Measurements from ENCODE around the gene KIF22.

DNA sequence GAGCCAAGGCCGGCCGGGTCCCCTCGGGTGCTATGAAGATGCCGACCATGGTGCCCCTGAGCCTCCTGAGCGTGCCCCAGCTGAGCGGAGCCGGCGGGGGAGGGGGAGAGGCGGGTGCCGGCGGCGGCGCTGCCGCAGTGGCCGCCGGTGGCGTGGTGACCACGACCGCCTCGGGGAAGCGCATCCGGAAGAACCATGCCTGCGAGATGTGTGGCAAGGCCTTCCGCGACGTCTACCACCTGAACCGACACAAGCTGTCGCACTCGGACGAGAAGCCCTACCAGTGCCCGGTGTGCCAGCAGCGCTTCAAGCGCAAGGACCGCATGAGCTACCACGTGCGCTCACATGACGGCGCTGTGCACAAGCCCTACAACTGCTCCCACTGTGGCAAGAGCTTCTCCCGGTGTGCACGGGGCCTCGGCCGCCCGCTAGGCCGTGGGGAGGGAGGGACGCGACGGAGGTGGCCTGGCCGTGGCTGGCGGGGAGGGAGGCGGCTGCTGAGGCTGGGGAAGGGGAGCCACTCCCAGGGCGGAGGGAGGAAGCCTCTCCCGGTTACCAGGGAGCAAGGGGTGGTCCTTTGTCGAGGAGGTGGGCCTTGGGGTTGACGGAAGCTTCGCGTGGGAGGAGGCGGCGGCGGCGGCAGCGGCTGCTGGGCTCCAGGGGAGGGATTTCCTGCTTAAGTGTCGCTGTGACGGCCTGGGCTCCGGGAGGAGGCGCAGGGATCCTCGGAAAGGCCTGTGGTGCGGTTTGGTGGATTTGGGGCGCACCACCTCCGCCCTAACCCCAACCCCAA is 17.1 kb downstream of the KIF22 start:
- TF ChIP-seq EZH2 (IDR thresholded peaks at IDR 0.05; ENCODE audit: low read length, missing control alignments) (no peak), CTCF (conservative IDR thresholded peaks at IDR 0.05 in 1 of 2, IDR thresholded peaks at IDR 0.05 in 1 of 2; ENCODE audit: low read depth in 1 of 2, low read length in 2 of 2) (peak; percentile 34 to 53)

Measured in fibroblast of lung (primary cell).